Measurements from ENCODE around the gene RASA3.

- TF ChIP-seq EZH2phosphoT487 (IDR thresholded peaks at IDR 0.05; ENCODE audit: borderline replicate concordance), result no peak
- TF ChIP-seq CTCF (conservative IDR thresholded peaks at IDR 0.05; ENCODE audit: low read length), result no peak
These were observed 11.4 kb downstream of the RASA3 start for GRCh38 chr13:114121031-114121430.
